ENCODE results near the gene WNT9A. TPM values are rescaled to one million over a fixed set of nuclear protein-coding genes. Genes with fewer than 3 reads are reported as not detected.
"Not testable (repeated sequence)": the region's sequence is repeated elsewhere in the genome, so short reads cannot be mapped to it uniquely, and the experiment has no call there.

The WNT9A gene
- total RNA-seq, 1 donor from 2014 or later = 8.7 TPM

DNA sequence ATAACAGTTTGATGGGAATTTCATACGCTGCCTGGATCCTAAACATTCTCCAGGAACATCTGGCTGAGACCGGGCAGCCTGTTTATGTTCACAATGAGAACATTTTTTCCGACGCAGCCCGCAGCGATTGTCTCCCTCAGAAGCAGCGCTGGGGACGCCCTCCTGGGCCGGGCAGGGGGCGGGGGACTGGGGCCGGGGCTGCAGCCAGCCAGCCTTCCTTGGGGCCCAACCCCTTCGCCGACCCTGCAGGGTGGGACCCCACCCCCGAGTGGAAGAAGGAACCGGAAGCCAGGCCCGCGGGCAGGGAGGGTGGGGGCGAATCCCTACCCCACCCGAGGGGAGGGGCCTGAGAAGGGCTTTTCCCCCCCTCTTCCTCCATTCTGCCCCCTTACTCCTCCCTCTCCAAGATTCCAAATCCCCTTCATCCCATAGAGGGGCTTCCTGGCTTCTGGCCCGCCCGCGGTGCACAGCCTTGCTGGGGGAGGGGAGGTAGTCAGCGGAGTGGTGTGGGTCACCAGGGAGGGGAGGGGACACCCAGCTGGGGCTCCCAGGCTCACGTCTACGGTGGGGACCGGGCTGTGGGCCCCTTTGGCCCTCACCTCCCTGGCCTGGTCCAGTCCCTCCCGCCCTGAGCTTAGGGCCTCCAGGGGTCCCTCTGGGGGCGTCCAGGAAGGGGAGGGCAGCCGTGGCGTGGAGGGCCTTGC is 60.6 kb downstream of the WNT9A start:
- peak; percentile 96 for DNase-seq (ENCODE audit: low spot score)

DNA sequence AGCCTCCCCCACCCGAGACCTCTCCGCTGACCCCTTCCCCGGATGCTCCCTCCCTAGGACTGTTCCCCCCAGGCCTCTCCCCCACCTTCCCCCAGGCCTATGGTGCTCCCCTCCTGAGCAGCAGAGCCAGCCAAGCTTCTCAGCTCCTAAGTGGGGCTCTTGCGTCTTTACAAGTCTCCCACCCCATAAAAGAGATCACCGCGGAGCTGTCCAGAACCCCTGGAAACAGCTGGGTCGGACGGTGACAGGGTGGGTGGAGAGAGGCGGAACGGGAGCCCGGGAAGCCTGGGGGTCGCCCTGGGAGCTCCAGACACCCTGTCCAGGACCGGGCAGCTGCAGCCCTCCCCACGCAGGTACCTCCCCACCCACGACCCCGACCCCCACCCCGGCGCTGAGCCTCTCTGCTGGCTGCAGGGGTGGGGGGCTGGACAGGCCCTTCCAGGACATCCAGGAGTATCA is 61.2 kb downstream of the WNT9A start:
- peak; percentile 52 for DNase-seq (ENCODE audit: low spot score)

DNA sequence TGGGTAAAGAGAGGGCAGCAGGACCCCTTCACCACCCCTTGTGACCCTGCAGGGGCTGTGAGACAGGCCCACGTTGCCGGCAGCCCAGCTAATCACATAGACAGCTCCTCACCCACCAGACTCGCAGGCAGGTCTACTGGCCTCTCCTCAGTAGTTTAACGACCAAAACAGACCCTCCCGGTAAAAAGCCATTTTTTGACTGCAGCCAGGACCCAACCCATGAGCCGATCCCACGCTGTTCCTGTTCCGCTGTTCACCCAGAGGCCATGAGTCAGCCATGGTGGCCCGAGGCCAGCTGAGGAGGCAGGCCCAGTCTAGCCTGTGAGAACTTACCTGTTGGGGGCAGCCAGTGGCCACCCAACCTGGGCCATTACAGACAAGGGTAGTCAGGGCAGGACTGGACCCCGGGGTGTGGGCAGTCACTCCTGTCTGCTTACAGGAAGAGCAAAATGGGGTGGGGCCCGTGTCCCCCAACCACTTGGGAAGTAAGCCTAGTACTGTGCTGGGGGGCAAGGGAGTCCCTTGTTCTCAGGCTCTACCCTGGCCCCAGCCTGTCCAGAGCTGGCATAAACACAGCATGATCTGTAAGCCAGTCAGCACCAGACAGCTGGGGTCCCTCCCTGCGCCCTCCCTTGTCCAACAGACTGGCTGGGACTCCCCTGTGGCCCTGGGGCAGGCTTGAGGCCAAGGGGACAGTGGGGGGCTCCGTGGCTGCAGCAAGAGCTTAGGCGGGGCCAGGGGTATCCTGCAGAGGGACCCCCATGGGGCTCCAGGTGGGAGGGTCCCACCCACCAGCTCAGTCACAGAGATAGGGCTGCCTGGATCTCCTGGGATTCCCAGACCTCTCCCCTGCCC is 61.9 kb downstream of the WNT9A start:
- peak; percentile 62 for DNase-seq (ENCODE audit: low spot score)

DNA sequence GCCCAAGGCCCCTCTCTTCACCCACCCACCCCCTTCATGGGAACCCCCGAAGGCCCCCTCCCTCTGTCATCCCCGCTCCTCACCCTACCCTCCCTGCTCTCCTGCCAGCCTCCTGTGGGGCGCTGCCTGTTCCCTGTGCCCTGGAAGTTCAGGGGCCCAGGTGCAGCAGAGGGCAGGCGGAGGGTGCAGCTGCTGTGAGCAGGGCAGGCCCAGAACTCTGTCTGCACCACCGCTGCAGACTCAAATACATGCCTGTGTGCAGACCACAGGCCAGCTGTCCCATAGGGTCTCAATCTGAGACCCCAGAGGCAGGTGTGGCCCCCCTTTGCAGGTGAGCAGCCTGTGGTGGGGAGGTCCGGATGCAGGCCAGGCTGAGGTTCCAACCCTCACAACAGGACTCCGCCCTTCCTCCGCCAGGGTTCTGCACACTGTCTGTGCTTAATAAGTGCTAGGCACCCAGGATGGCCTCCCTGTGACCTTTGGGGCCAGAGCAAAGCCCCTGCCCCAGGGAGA is 62.5 kb downstream of the WNT9A start:
- no peak for DNase-seq (ENCODE audit: low spot score)

DNA sequence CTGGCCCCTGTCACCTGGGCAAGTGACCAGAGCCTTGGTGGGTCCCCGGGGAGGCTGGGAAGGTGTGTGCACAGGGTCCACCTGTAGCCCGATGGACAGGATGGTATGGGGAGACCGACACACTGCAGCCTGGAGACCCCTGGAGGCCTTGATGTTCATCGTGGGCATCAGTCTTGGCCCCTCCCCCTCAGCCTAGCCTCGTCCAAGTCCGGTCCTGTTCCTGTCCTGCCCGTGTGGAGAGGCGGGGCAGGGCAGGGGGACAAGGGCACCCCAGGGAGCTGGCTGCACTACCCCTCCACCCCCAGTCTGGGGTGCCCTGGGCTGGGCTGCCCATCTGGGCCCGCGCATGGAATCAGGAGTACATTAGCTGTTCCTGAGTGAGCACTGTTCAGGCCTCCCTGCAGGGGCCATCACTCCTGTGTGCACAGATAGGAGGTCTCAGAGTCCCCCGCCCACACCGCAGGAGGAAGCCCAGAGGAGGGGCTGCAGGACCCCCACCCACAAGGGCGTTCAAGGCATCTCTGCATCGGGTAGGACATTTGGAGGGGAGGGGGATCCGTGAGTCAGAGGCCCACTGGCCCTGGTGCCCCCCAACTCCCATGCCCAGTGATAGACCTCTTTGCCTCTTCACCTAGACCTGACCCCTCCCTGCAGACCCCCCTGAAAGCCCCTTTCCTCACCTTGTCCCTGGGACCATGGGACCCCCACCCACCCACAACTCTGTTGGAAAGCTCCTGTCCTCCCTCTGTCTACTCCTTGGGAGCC is 63.2 kb downstream of the WNT9A start:
- no peak for DNase-seq (ENCODE audit: low spot score)

DNA sequence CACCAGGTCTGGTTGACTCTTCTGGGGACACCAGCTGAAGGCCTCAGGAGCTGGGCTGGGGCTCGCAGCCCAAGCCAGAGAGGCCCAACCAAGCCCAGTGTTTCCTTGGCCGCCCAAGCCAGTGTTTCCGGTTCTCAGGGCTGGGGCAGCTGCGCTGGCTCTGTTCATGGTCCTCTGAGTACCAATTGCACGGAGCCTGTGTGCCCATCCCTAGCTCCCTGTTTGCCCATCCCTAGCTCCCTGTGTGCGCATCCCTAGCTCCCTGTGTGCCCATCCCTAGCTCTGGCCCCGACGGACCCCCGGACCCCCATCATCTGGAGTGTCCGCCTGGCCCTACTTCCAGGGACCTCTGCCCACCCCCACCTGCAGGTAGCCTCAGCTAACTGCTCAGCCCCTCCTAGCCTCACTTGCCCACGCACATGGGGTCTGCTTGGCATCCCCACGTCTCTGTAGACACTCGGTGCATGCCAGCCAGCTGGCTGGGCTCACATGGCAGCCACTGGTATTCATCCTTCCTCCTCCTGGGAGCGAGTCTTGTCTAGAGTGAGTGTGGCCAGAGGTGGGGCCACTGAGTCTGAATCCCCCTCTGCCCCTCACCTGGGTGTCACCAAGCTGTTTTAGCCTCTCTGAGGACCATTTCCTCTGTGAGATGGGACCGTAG is 64.0 kb downstream of the WNT9A start:
- no peak for DNase-seq (ENCODE audit: low spot score)

DNA sequence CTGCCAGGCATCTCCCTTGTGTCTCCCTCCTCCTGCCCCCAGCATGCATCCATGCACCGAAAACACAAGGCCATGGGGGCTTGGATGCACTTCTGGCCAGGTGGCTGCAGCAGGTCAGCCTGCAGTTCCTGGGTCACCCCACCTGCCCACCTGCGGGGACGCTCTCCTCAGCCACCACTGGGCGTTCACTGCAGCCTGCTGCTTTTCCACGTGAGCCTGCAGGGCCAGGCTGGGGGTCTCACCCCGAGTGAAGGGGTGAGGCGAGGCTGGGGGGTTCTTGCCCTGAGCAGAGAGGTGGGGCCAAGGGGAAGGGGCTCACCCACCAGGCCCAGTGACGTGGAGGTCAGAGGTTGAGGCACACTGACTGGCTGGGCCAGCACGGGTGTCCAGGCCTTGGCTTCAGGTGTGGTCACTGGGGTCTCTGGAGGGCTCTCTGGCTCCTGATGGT is 64.6 kb downstream of the WNT9A start:
- DNase-seq (ENCODE audit: low spot score) = no peak

DNA sequence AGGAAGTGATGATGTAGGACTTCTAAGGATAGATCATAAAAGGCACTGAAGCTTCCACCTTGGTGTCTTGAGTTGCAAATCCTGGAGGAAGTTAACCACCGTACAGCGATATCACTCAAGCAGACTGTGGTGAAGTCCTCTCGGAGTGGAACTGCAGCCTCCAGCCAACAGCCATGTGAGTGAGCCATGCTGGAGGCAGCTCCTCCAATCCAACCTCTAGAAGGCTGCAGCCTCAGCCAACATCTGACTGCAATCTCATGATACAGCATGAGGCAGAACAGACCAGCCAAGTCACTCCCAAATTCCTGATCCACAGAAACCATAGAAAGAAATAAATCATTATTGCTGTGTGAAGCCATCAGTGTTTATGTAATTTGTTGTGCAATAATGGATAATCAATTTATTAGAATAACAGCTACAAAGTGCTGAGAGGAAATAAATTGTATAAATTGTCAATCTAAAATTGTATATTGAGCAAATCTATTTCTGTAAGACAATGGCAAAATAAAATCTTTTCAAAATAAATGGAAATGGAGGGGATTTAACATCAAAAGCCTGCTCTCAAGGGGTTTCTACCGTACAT is 67.3 kb downstream of the WNT9A start:
- DNase-seq (ENCODE audit: low spot score) = no peak

DNA sequence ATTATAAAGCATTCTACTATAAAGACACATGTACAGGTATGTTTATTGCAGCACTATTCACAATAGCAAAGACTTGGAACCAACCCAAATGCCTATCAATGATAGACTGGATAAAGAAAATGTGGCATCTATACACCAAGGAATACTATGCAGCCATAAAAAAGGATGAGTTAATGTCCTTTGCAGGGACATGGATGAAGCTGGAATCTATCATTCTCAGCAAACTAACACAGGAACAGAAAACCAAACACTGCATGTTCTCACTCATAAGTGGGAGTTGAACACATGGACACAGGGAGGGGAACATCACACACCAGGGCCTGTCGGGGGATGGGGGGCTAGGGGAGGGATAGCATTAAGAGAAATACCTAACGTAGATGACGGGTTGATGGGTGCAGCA is 69.9 kb downstream of the WNT9A start:
- DNase-seq (ENCODE audit: low spot score) = not testable (repeated sequence)

DNA sequence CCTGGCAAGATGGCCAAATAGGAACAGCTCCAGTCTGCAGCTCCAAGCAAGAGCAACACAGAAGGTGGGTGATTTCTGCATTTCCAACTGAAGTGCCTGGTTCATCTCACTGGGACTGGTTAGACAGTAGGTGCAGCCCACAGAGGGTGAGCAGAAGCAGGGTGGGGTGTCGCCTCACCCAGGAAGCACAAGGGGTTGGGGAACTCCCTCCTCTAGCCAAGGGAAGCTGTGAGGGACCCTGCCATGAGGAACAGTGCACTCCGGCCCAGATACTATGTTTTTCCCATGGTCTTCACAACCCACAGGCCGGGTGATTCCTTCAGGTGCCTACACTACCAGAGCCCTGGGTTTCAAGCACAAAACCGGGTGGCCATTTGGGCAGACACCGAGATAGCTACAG is 75.8 kb downstream of the WNT9A start:
- not testable (repeated sequence) for DNase-seq (ENCODE audit: low spot score)

DNA sequence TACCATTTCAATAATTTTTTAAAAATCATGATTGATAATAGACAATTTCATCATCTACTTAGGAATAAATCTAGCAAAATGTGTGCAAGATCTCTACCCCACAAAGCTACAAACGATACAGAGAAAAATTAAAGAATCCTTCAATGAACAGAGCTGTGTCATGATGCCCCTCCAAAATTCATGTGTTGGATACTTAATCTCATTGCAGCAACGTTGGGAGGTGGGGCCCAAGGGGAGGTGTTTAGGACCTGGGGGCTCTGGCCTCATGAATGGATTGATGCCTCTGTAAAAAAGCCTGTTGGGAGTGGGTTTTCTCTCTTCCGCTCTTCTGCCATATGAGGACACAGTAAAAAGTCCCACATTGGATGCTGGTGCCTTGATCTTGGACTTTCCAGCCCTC is 77.4 kb downstream of the WNT9A start:
- no peak for DNase-seq (ENCODE audit: low spot score)

DNA sequence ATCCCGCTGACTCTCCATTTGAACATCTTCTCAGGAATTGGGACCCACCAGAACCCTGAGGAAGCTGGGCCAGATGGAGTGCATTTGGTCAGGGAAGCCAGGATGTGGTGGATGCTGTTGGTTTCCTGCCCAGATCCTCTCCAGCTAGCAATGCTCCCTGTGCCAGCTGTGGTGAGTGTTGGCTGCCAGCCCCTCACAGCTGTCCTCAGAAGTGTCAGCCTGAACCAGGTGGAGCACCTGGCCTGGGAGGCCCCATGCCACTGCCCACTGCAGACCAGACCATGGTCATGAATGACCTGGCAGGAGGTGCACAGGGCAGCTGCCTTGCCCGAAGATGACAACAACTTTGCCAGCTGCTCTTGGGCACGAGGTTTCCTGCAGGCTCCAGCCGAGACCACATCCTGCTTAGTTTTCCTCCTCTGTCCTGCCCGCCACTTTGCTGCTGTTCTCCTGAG is 77.9 kb downstream of the WNT9A start:
- no peak for DNase-seq (ENCODE audit: low spot score)

DNA sequence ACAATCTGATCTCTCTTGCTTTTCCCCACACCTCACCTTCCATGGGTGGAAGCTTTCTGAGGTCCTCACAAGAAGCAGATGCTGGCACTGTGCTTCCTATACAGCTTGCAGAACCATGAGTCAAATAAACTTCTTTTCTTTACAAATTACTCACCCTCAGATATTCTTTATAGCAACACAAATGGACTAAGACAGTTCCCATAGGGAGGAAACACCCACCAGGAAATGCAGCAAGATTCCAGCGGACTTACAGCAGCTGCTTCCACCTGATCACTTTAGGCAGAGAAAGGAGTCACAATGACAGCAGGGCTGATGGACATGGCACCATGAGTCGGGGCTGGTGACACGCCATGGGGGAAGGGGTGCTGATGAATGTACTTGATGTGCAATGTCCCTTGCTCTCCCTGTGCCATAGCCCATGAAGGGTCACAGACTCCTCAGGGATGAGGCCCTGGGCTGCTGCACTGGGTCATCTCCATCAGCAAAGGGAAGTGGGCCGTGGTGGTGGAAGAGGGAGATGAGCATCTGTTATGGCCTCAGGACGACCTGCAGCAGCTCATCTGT is 78.4 kb downstream of the WNT9A start:
- no peak for DNase-seq (ENCODE audit: low spot score)

Other genes with a start within 250 kb of the WNT9A start
- gene JMJD4, start 212.6 kb downstream of the WNT9A start, total RNA-seq (ENCODE audit: insufficient read depth, low replicate concordance) = 40.4 TPM
- 76.1 TPM for gene SNAP47, start 212.5 kb downstream of the WNT9A start, total RNA-seq (ENCODE audit: insufficient read depth, low replicate concordance)
- gene PRSS38, start 132.3 kb downstream of the WNT9A start, total RNA-seq (ENCODE audit: insufficient read depth, low replicate concordance) = not detected
- not detected for gene WNT3A, start 59.1 kb upstream of the WNT9A start, total RNA-seq (ENCODE audit: insufficient read depth, low replicate concordance)
- 159 TPM for gene ARF1, start 134.8 kb upstream of the WNT9A start, total RNA-seq (ENCODE audit: insufficient read depth, low replicate concordance)
- 10.4 TPM for gene C1orf35, start 155.4 kb upstream of the WNT9A start, total RNA-seq (ENCODE audit: insufficient read depth, low replicate concordance)
- 46.0 TPM for gene MRPL55, start 161.4 kb upstream of the WNT9A start, total RNA-seq (ENCODE audit: insufficient read depth, low replicate concordance)
- 239 TPM for gene GUK1, start 192.3 kb upstream of the WNT9A start, total RNA-seq (ENCODE audit: insufficient read depth, low replicate concordance)
- gene GJC2, start 202.0 kb upstream of the WNT9A start, total RNA-seq (ENCODE audit: insufficient read depth, low replicate concordance) = 1.9 TPM
- gene IBA57, start 217.9 kb upstream of the WNT9A start, total RNA-seq (ENCODE audit: insufficient read depth, low replicate concordance) = 5.1 TPM